MM.1S (cell line): ENCODE data around the gene AUTS2.

Experiments used
- DNase-seq: peaks from one replicate; pipeline ENCODE4 v3.0.0-alpha.2; 2015
- H2AFZ ChIP-seq: fragments of 300-600 bp; sonication (generic); 2 replicates; pipeline ENCODE4 v1.6.0; 2016; ENCODE audit warnings: antibody characterized with exemption, low read length
- H3F3A ChIP-seq: fragments of 300-600 bp; sonication (generic); 2 replicates; pipeline ENCODE4 v1.6.1; 2016; ENCODE audit warnings: mild to moderate bottlenecking, antibody characterized with exemption, low read length, moderate library complexity, mixed read lengths; ENCODE audit not compliant: insufficient read depth
- H3K27ac ChIP-seq: fragments of 300-600 bp; sonication (generic); 2 replicates; pipeline ENCODE4 v1.5.1; 2016; ENCODE audit warnings: mild to moderate bottlenecking, low read length
- H3K27me3 ChIP-seq: fragments of 300-600 bp; sonication (generic); replicated peaks from 2 replicates; pipeline ENCODE4 v1.6.0; 2016; ENCODE audit warnings: low read length; ENCODE audit not compliant: insufficient read depth
- H3K36me3 ChIP-seq: fragments of 300-600 bp; sonication (generic); replicated peaks from 2 replicates; pipeline ENCODE4 v1.6.1; 2016; ENCODE audit warnings: mild to moderate bottlenecking, low read length, mixed read lengths; ENCODE audit not compliant: insufficient read depth
- H3K4me1 ChIP-seq: fragments of 300-600 bp; sonication (generic); 2 replicates; pipeline ENCODE4 v1.6.1; 2016; ENCODE audit warnings: low read length, mixed read lengths
- H3K4me2 ChIP-seq: fragments of 300-600 bp; sonication (generic); 2 replicates; pipeline ENCODE4 v1.6.0; 2016; ENCODE audit warnings: low read depth, low read length
- H3K4me3 ChIP-seq: fragments of 300-600 bp; sonication (generic); 2 replicates; pipeline ENCODE4 v1.5.1; 2016; ENCODE audit warnings: low read length, mixed read lengths
- H3K79me2 ChIP-seq: fragments of 300-600 bp; sonication (generic); 2 replicates; pipeline ENCODE4 v1.6.1; 2016; ENCODE audit warnings: mixed run types, low read length, mixed read lengths
- H3K9ac ChIP-seq: fragments of 300-600 bp; sonication (generic); 2 replicates; pipeline ENCODE4 v1.6.1; 2016; ENCODE audit warnings: low read length, mixed read lengths
- H3K9me2 ChIP-seq: fragments of 300-600 bp; sonication (generic); replicated peaks from 2 replicates; pipeline ENCODE4 v1.6.1; 2016; ENCODE audit warnings: mild to moderate bottlenecking, low read length, mixed read lengths; ENCODE audit not compliant: insufficient read depth
- H3K9me3 ChIP-seq: fragments of 300-600 bp; sonication (generic); replicated peaks from 2 replicates; pipeline ENCODE4 v1.6.1; 2016; ENCODE audit warnings: mild to moderate bottlenecking, low read length, mixed read lengths; ENCODE audit not compliant: insufficient read depth
- H4K20me1 ChIP-seq: fragments of 300-600 bp; sonication (generic); 2 replicates; pipeline ENCODE4 v1.6.1; 2016; ENCODE audit warnings: mild to moderate bottlenecking, low read length, moderate library complexity, mixed read lengths; ENCODE audit not compliant: insufficient read depth
- EZH2 ChIP-seq: fragments of 300-600 bp; sonication (generic); optimal IDR thresholded peaks from 2 replicates; pipeline ENCODE3; 2017; ENCODE audit warnings: low read depth, mild to moderate bottlenecking, antibody characterized with exemption, low read length, mixed read lengths
- EZH2phosphoT487 ChIP-seq: fragments of 300-600 bp; sonication (generic); IDR thresholded peaks from 2 replicates; pipeline ENCODE4 v1.6.1; 2018; ENCODE audit warnings: antibody characterized with exemption, low read length
- TF ChIP-seq, protein P1 (sequence below): fragments of 300-600 bp; sonication (generic); IDR thresholded peaks from 2 replicates; pipeline ENCODE4 v1.5.1; 2016; ENCODE audit warnings: antibody characterized with exemption, low read length, mixed read lengths

AUTS2 gene

DNA sequence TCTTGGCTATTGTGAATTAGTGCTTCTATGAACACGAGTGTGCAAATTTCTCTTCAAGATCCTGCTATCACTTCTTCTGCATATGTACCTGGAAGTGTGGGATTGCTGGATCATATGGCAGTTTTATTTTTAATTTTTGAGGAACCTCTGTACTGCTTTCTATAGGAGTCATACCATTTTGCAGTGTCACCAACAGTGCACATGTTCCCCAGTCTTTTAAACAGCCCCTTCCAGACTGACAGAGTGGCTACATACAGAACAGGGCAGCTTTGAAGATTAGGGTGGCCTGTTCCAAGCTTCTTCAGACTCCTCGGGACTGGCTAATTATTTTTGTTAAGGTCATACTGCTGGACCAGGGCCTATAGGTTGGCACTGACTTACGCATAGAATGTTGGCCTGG, 82.9 kb downstream of the AUTS2 start:
- Histone ChIP-seq H3K36me3 (no peaks in the 10 kb centered on the region), H3K27ac (no peak overlapping the region), H3K9ac (no peak overlapping the region), H3K9me3 (no peaks in the 10 kb centered on the region), H3K9me2 (no peaks in the 10 kb centered on the region), H3K4me1 (no peaks in the 10 kb centered on the region), H3K79me2 (no peaks in the 10 kb centered on the region), H3K4me2 (no peak overlapping the region), H4K20me1 (no peaks in the 10 kb centered on the region), H3F3A (no peaks in the 10 kb centered on the region), H3K4me3 (no peak overlapping the region), H2AFZ (no peak overlapping the region), H3K27me3 (no peaks in the 10 kb centered on the region)
- TF ChIP-seq, protein P1, sequence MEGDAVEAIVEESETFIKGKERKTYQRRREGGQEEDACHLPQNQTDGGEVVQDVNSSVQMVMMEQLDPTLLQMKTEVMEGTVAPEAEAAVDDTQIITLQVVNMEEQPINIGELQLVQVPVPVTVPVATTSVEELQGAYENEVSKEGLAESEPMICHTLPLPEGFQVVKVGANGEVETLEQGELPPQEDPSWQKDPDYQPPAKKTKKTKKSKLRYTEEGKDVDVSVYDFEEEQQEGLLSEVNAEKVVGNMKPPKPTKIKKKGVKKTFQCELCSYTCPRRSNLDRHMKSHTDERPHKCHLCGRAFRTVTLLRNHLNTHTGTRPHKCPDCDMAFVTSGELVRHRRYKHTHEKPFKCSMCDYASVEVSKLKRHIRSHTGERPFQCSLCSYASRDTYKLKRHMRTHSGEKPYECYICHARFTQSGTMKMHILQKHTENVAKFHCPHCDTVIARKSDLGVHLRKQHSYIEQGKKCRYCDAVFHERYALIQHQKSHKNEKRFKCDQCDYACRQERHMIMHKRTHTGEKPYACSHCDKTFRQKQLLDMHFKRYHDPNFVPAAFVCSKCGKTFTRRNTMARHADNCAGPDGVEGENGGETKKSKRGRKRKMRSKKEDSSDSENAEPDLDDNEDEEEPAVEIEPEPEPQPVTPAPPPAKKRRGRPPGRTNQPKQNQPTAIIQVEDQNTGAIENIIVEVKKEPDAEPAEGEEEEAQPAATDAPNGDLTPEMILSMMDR, result no peak
- TF ChIP-seq EZH2phosphoT487, result no peak
- no peak for TF ChIP-seq EZH2
- DNase-seq, result no peak

DNA sequence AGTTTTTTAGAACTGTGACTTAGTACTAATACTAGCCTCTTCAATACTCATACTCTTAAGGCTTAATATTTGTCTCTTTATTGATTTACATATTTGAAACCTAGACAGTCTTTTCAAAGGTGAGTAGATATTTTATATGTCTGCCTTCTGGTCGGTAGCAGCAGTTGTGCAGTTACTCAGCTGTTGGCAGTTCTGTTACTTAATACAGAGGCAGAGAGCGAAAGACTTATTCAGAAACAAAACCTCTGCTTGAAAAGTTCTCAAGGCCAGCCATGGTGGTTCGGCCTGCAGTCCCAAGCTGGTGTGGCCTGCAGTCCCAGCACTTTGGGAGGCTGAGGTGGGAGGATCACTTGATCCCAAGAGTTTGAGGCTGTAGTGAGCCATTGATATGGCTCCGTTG, 84.2 kb downstream of the AUTS2 start:
- TF ChIP-seq, protein P1, result no peak
- TF ChIP-seq EZH2phosphoT487, result no peak
- no peak for TF ChIP-seq EZH2
- H3K9me2 ChIP-seq, result no peaks in the 10 kb centered on the region
- H3K9me3 ChIP-seq, result no peaks in the 10 kb centered on the region
- H3F3A ChIP-seq, result no peaks in the 10 kb centered on the region
- no peak overlapping the region for H2AFZ ChIP-seq
- H4K20me1 ChIP-seq, result no peaks in the 10 kb centered on the region
- no peaks in the 10 kb centered on the region for H3K4me1 ChIP-seq
- no peaks in the 10 kb centered on the region for H3K79me2 ChIP-seq
- no peak for DNase-seq
- H3K27ac ChIP-seq, result no peak overlapping the region
- no peak overlapping the region for H3K4me3 ChIP-seq
- H3K9ac ChIP-seq, result no peak overlapping the region
- H3K36me3 ChIP-seq, result no peaks in the 10 kb centered on the region
- no peaks in the 10 kb centered on the region for H3K27me3 ChIP-seq
- no peak overlapping the region for H3K4me2 ChIP-seq

DNA sequence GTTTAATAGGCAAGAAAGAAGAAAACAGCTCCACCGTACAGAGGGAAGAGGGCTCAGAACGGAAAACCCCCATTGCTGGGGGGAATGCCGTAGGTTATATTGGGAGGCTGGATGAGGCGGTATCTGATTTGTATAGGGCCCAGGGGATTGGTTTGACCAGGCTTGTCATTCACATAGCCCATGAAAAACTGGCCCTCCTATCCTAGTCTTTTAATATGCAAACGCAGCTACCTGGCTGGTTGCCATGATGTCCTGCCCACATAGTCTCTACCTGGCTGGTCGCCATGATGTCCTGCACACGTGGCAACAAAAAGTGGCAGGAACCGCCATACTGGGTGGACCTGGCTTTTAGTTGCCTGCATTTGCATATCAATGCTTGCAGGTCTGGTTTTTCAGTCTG, 84.7 kb downstream of the AUTS2 start:
- no peak overlapping the region for H3K4me2 ChIP-seq
- no peaks in the 10 kb centered on the region for H3K79me2 ChIP-seq
- no peak overlapping the region for H3K27ac ChIP-seq
- no peaks in the 10 kb centered on the region for H3K4me1 ChIP-seq
- H3K36me3 ChIP-seq, result no peaks in the 10 kb centered on the region
- no peaks in the 10 kb centered on the region for H3F3A ChIP-seq
- H3K9ac ChIP-seq, result no peak overlapping the region
- H3K9me2 ChIP-seq, result no peaks in the 10 kb centered on the region
- no peaks in the 10 kb centered on the region for H4K20me1 ChIP-seq
- DNase-seq, result no peak
- no peaks in the 10 kb centered on the region for H3K27me3 ChIP-seq
- TF ChIP-seq, protein P1, result no peak
- no peak for TF ChIP-seq EZH2phosphoT487
- TF ChIP-seq EZH2, result no peak
- H3K9me3 ChIP-seq, result no peaks in the 10 kb centered on the region
- H2AFZ ChIP-seq, result no peak overlapping the region
- H3K4me3 ChIP-seq, result no peak overlapping the region
